Rectal smooth muscle tissue (tissue), 1 donor: ENCODE results near the gene TMEM17.

ENCODE experiments used
- H3K27ac ChIP-seq: one replicate; pipeline ENCODE4 v1.7.0; 2013; ENCODE audit warnings: low read depth, low read length, inconsistent platforms
- H3K27me3 ChIP-seq: one replicate; pipeline ENCODE4 v1.7.0; 2013; ENCODE audit warnings: low read length; ENCODE audit not compliant: control insufficient read depth, insufficient read depth
- H3K36me3 ChIP-seq: one replicate; pipeline ENCODE4 v1.7.0; 2013; ENCODE audit warnings: low read length; ENCODE audit not compliant: control insufficient read depth, insufficient read depth
- H3K4me1 ChIP-seq: one replicate; pipeline ENCODE4 v1.7.0; 2013; ENCODE audit warnings: low read length; ENCODE audit not compliant: control insufficient read depth, insufficient read depth
- H3K4me3 ChIP-seq: one replicate; pipeline ENCODE4 v1.7.0; 2013; ENCODE audit warnings: low read length
- H3K9ac ChIP-seq: one replicate; pipeline ENCODE4 v1.7.0; 2013; ENCODE audit warnings: low read length

Gene TMEM17

DNA sequence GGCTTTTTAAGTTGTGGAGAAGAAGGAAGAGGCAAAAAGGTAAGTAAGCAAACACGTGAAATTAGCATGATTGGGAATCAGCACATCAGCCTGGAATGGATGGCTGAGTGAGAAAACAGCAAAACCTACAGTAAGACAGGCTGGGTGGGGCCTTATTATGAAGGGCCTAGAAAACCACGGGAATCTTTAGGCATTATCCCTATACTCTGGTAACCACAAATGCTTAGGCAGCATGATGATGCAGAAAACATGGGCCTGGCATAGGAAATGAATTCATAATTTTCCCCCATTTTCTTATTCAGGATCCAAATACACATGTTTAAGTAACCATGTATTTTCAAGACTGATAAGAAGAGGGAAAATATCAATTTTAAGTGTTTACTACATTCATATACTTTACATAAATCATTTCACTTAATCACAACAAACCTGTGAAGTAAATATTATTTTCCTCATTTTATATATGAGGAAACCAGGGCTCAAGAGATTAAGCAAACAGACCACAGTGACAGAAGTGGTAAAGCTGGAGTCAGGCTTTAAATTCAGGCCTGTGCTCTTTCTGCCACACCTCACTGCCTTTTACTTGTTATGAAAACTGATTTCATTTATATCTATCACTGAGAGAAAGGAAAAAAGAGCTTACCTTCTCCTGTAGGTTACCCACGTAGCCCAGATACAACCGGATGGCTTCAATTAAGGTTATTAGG lies 4.0 kb downstream of the TMEM17 start:
- H3K27ac ChIP-seq = no peak overlapping the region
- peaks cover 6% of the 10 kb centered on the region for H3K4me1 ChIP-seq

GRCh38 chr2:62501069-62501468 lies 4.9 kb downstream of the TMEM17 start:
- Histone ChIP-seq H3K27me3 (no peaks in the 10 kb centered on the region), H3K4me3 (no peak overlapping the region), H3K4me1 (peaks cover 3% of the 10 kb centered on the region), H3K36me3 (no peaks in the 10 kb centered on the region), H3K27ac (no peak overlapping the region), H3K9ac (no peak overlapping the region)

More for the DNA sequence above, 4.0 kb downstream of the TMEM17 start:
- Histone ChIP-seq H3K27me3 (no peaks in the 10 kb centered on the region), H3K9ac (no peak overlapping the region), H3K4me3 (no peak overlapping the region), H3K36me3 (no peaks in the 10 kb centered on the region)

GRCh38 chr2:62499430-62500060 lies 6.5 kb downstream of the TMEM17 start:
- no peak overlapping the region for H3K9ac ChIP-seq
- no peaks in the 10 kb centered on the region for H3K36me3 ChIP-seq
- H3K4me1 ChIP-seq = no peaks in the 10 kb centered on the region
- no peaks in the 10 kb centered on the region for H3K27me3 ChIP-seq
- H3K4me3 ChIP-seq = no peak overlapping the region
- no peak overlapping the region for H3K27ac ChIP-seq

GRCh38 chr2:62498739-62499138 lies 7.3 kb downstream of the TMEM17 start:
- Histone ChIP-seq H3K27me3 (no peaks in the 10 kb centered on the region), H3K4me1 (no peaks in the 10 kb centered on the region)

DNA sequence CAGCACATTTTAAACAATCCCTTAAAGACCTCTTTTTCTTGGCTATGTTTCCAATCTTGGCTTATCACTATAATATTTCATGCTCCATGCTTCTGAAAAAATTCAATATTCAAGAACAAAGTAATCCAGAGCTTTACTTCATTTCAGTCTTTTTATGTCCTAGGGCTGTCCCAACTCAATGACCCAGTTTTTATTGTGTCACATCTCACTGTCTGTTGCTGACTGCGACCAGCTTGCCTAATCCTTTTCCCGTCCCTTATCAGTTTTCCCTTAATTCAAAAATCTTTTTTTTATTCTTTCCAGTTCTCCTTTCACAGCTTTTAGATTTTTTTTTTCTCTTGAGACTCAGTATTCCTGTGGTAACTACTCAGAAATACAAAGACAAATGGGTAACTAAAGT lies 10.2 kb downstream of the TMEM17 start:
- no peak overlapping the region for H3K4me3 ChIP-seq
- no peaks in the 10 kb centered on the region for H3K27me3 ChIP-seq
- no peaks in the 10 kb centered on the region for H3K4me1 ChIP-seq
- no peak overlapping the region for H3K27ac ChIP-seq
- no peak overlapping the region for H3K9ac ChIP-seq
- no peaks in the 10 kb centered on the region for H3K36me3 ChIP-seq

More at GRCh38 chr2:62498739-62499138, 7.3 kb downstream of the TMEM17 start:
- H3K4me3 ChIP-seq = no peak overlapping the region
- H3K27ac ChIP-seq = no peak overlapping the region
- no peaks in the 10 kb centered on the region for H3K36me3 ChIP-seq
- H3K9ac ChIP-seq = no peak overlapping the region

DNA sequence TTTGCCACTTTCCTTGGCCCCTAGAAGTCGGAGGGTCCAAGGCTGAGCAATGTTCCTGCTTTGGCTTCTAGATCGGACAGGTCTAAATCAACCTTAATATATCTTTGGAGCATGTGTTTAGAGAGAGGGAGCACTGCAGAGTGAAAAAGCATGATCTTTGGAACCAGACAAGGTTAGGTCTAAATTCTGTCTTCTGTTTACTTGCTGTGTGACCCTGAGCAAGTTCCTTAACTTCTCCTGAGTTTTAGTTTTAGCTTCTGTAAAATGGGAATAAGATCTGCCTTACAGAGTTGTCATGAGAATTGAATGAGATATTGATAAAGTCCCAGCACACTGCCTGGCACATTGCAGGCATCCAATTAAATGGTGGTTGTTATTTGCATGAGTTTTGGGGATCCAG lies 13.9 kb downstream of the TMEM17 start:
- Histone ChIP-seq H3K4me1 (no peaks in the 10 kb centered on the region), H3K36me3 (no peaks in the 10 kb centered on the region), H3K4me3 (no peak overlapping the region), H3K9ac (no peak overlapping the region), H3K27ac (no peak overlapping the region), H3K27me3 (no peaks in the 10 kb centered on the region)

- Histone ChIP-seq H3K4me3 (no peak overlapping the region), H3K4me1 (peaks cover 12% of the 10 kb centered on the region), H3K9ac (no peak overlapping the region), H3K36me3 (no peaks in the 10 kb centered on the region), H3K27me3 (no peaks in the 10 kb centered on the region), H3K27ac (no peak overlapping the region)
Measured at GRCh38 chr2:62489702-62490101, 16.3 kb downstream of the TMEM17 start.

- Histone ChIP-seq H3K4me1 (peaks cover 12% of the 10 kb centered on the region), H3K36me3 (no peaks in the 10 kb centered on the region), H3K4me3 (no peak overlapping the region), H3K27ac (no peak overlapping the region), H3K27me3 (no peaks in the 10 kb centered on the region), H3K9ac (no peak overlapping the region)
Measured at GRCh38 chr2:62489162-62489561, 16.8 kb downstream of the TMEM17 start.

- Histone ChIP-seq H3K36me3 (no peaks in the 10 kb centered on the region), H3K4me3 (no peak overlapping the region), H3K27ac (no peak overlapping the region), H3K9ac (no peak overlapping the region), H3K4me1 (peaks cover 12% of the 10 kb centered on the region), H3K27me3 (no peaks in the 10 kb centered on the region)
Measured at GRCh38 chr2:62486439-62486765, 19.6 kb downstream of the TMEM17 start.

DNA sequence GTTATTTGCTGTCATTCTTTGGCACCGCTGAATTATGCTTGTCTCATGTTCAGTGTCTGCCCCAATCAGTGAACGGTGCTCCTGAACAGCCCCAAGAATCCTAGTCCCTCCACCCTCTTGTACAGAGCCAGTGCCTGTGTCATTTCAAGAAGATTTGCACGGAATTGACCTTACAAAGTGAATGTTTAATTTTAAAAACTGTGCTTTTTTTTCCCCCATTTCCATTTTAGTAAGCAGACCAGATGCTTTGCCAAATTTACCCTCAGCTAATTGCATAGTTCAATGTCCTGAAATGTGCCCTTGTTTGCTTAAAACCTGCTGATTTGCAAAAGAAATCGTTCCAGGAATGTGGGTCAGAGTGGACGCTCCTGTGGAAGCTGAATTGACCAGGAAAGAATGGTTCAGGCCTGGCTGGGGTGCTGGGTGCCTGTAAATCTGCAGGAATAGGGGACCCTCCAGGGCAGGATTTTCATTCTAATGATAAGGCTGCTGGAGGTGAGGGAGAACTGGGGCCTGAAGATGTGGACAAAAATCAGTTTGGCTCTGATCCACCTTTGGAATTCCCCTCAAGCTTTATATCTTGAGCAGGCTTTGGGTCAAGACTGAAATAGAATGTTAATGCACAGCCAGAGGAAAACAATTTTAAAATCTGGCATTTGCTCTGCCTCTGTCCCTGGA lies 20.1 kb downstream of the TMEM17 start:
- peak overlapping the region; percentile 6 for H3K27ac ChIP-seq
- H3K36me3 ChIP-seq = no peaks in the 10 kb centered on the region
- no peaks in the 10 kb centered on the region for H3K27me3 ChIP-seq
- peaks cover 12% of the 10 kb centered on the region for H3K4me1 ChIP-seq
- H3K4me3 ChIP-seq = no peak overlapping the region
- H3K9ac ChIP-seq = no peak overlapping the region

DNA sequence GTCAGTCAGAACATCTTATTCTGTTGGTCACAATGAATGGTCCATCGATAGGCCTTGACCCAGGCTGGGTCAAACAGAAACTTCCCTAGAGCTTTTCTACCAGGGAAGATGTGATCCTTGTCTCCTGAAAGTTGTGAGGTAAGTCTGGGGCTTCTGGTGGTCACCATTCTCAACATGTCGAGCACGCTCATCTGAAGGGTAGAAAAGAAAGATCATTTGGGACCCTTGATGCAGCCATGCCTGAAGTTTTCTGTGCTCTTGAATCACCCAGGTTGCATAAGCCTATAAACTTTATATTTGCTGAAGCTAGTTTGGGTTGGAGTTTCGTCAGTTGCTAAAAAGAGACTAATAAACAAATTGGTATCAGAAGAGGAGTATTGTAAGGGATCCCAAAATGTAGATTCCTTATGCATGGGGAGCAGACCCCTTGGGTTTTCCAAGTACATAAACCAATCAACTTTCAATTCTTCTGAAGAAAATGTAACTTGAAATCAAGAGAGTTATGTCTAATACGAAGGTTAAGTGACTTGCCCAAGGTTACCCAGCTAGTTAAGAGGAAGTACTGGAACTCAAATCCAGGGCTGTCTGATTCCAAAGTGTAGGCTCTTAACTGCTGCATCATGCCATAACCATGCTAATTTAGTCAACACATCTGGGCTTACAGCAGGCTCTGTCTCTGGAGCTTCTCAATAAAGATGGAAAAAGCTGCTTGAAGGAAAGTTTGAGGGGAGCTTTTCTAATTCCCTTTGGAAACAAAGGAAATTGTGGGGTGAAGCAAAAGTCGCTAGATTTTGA lies 23.2 kb downstream of the TMEM17 start:
- H3K9ac ChIP-seq = no peak overlapping the region
- H3K27ac ChIP-seq = no peak overlapping the region
- no peaks in the 10 kb centered on the region for H3K27me3 ChIP-seq
- peaks cover 12% of the 10 kb centered on the region for H3K4me1 ChIP-seq
- H3K36me3 ChIP-seq = no peaks in the 10 kb centered on the region
- no peak overlapping the region for H3K4me3 ChIP-seq

- H3K27me3 ChIP-seq = no peaks in the 10 kb centered on the region
- H3K36me3 ChIP-seq = no peaks in the 10 kb centered on the region
- H3K4me3 ChIP-seq = no peak overlapping the region
- no peak overlapping the region for H3K27ac ChIP-seq
- no peak overlapping the region for H3K9ac ChIP-seq
- H3K4me1 ChIP-seq = peaks cover 19% of the 10 kb centered on the region
Measured at GRCh38 chr2:62479917-62480316, 26.1 kb downstream of the TMEM17 start.
